22Rv1 (cell line): ENCODE measurements around the gene INTS1.

ENCODE experiments used
- H3K27ac ChIP-seq: fragments of 450-650 bp; 2 replicates; pipeline ENCODE4 v1.5.1; 2017
- ZFX ChIP-seq: fragments of 450-650 bp; IDR thresholded peaks from 2 replicates; pipeline ENCODE4 v1.6.1; 2017; ENCODE audit warnings: antibody characterized with exemption, borderline replicate concordance
- TF ChIP-seq, protein P1 (sequence below): fragments of 450-650 bp; IDR thresholded peaks from 2 replicates; pipeline ENCODE4 v1.5.1; 2017; ENCODE audit warnings: mild to moderate bottlenecking

Gene INTS1

DNA sequence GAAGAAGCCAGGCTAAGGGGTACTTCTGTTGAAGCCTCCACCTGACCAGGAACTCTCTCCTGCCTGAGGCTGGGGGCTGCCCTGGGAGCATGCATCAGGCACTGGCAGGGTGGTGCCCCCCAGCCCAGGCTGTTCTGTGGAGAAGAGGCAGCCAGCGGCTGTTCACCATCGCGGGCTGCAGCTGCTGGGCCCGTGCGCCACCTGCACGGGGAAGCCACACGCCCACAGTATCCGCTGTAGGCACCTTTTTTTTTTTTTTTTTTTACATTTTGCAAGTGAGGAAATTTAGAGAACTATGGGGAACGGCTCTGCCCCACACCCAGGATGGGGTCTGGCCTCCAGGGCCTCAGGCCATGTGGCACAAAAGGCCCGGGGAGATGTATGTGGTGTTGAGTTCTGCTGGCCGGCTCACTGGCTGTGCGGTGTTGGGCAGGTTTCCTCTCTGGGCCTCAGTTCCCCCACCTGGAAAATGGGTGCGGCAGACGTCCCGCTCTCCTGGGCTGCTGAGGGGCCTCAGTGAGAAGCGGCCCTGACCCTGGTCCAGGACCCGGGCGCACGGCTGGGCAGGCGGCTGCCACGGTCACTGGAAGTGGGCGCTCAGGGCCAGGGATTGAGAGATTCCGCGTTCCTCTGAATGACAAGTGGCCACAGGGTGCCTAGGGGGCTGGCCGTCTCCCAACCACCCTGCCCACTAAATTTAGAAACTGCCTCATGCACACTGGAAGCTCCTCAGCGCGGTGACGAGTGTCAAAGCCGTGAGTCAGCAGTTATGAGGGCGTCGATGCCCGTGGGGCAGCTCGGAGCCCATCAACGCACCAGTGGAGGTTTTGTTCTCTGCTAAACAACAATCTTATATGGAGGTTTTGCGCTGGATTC is 8.8 kb upstream of the INTS1 start:
- no peak overlapping the region for H3K27ac ChIP-seq
- TF ChIP-seq, protein P1, sequence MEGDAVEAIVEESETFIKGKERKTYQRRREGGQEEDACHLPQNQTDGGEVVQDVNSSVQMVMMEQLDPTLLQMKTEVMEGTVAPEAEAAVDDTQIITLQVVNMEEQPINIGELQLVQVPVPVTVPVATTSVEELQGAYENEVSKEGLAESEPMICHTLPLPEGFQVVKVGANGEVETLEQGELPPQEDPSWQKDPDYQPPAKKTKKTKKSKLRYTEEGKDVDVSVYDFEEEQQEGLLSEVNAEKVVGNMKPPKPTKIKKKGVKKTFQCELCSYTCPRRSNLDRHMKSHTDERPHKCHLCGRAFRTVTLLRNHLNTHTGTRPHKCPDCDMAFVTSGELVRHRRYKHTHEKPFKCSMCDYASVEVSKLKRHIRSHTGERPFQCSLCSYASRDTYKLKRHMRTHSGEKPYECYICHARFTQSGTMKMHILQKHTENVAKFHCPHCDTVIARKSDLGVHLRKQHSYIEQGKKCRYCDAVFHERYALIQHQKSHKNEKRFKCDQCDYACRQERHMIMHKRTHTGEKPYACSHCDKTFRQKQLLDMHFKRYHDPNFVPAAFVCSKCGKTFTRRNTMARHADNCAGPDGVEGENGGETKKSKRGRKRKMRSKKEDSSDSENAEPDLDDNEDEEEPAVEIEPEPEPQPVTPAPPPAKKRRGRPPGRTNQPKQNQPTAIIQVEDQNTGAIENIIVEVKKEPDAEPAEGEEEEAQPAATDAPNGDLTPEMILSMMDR, result no peak
- TF ChIP-seq ZFX, result no peak

DNA sequence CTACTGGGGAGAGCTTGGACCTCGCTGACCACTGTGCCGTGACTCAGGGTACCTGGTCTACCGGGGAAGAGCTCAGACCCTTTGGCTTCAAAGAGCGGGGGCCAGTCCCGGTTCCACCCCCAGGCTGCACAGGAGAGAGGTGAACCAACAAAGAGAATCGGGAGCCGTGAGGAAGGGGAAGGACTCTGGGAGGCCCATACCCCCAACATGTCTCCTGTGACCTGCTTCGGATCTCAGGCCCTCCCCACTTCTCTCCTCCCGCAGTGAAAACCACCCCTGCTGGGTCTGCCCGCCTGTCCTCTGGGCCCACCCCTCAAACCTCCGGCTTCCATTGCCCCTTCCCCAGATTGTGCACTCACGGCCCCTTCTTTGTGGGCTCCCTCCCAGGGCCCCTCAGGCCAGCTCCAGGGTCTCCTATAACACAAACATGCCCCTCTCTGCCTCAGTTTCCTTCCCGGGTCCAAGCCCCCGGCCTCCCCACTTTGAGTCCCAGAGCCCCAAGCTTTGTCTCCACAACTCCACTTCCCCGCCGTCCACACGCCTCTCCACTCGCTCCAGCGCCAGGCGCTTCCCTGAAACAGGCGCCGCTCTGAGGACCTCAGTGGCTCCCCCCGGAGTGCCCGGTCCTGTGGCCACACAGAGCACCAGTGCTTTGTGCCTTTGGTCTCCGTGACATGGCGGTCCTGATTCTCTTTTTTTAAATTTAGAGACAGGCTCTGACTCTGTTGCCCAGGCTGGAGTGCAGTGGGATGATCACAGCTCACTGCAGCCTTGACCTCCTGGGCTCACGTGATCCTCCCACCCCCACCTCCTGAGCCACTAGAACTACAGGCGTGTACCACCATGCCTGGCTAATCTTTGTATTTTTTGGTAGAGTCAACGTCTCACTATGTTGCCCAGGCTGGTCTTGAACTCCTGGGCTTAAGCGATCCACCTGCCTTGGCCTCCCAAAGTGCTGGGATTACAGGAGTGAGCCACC is 7.5 kb upstream of the INTS1 start:
- TF ChIP-seq, protein P1, result no peak
- no peak for TF ChIP-seq ZFX
- H3K27ac ChIP-seq, result no peak overlapping the region

DNA sequence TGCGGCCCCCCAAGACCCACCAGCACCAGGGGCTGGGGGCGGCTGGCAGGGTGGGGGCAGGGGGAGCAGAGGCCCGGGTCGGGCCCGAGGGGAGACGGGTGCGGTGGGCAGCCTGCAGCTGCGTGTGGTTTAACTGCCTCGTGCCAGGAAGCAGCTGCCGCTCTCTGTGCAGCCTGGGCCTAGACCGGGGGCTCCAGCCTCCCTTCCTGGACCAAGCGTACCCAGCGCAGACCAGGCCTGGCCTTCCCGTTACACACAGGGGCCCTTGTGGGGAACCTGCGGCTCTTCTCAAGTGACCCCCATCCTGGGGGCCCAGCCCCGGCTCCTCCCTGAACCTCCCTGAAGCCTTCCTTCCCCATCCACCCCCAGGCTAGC is 6.6 kb upstream of the INTS1 start:
- TF ChIP-seq ZFX, result no peak
- TF ChIP-seq, protein P1, result no peak
- H3K27ac ChIP-seq, result no peak overlapping the region

DNA sequence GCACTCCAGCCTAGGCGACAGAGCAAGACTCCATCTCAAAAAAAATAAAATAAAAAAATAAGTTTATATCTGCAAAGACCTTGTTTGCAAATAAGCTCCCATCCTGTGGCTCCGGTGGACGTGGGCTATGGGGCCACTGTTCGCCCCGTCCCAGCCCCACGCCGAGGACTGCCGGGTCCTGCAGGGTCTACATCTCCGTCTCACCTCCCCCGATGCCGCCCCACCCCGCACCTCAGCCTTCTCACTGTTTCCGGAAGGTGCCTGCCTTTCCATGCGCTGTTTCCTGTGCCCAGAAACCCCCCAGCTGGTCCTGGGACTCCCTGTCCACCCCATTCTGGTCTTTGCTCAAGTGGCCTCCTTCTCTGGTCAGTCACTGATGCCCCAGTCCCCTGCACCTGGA is 5.0 kb upstream of the INTS1 start:
- no peak overlapping the region for H3K27ac ChIP-seq

DNA sequence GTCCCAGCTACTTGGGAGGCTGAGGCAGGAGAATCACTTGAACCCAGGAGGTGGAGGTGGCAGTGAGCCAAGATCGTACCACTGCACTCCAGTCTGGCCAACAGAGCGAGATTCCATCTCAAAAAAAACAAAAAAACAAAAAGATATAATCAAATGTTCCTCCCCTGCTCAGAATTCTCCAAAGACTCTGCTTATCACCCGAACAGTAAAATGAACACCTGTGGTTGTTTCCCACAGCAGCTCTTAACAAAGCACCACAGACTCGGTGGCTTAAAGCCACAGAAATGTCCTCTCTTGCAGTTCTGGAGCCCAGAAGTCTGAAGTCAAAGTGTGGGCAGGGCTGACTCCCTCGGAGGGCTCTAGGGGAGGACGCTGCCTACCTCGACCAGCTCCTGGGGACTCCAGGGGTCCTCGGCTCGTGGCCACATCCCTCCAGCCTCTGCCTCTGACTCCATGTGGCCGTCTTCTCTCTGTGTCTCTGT is 4.1 kb upstream of the INTS1 start:
- TF ChIP-seq, protein P1, result no peak
- no peak for TF ChIP-seq ZFX
- no peak overlapping the region for H3K27ac ChIP-seq

More for the DNA sequence above, 5.0 kb upstream of the INTS1 start:
- no peak for TF ChIP-seq ZFX
- TF ChIP-seq, protein P1, result no peak

DNA sequence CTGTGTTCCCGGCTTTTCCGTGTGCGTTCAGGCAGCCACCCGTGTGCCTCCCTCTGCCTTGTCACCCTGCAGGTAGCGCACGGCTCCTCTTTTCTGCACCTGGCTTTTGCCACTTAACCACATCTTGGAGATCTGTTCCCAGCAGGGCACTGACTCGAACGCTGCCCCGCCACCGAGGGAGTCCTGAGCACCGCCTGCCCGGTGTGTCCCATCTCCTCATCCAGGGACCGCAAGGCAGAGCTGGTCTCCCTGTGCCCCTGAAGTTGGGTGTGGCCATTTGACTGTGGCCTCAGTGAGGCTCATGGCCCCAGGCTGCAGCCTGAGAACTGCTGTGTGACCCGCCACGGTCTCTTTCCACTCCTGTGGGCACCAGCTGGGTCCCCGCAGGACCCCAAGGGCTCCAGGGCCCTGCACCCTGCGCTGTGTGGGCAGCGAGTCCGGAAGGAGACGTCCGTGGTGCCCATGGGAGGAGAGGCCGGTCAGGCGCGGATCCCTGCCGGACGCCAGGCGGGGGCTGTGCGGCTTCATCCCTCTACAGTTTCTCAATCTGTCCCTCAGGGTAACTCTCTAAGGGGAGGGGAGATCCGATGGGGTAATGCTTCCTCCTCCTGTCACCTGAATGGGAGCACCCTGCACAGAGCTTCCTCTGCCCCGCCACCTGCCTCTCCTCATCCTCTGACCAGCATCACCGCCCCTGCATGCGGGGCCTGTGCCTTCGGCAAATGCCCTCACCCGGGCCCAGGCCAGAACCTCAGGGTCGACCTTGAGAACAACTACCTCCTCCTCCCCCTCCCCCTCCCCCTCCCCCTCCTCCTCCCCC is 1.8 kb upstream of the INTS1 start:
- TF ChIP-seq, protein P1, result no peak
- TF ChIP-seq ZFX, result no peak
- peak overlapping the region; percentile 77 for H3K27ac ChIP-seq
